ENCODE results near the gene CARMIL1.

CARMIL1 gene

DNA sequence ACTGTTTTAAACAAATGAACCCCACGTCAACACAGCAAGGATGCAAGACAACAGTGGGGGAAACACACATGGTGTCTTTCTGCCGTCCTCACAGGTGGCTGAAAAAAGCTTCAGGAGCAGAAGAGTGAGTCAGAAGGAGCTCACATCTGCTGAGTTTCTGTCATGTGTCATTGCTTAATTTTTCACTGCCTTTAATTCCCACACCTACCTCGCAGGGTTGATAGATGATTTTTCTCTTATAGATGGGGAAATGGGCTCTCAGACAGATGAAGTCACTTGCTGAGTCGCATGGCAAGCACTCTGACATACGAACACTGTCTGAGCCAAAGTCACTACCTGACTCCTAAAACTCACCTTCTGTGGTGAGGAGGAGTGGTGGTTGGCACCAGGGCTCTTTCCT, 28.3 kb upstream of the CARMIL1 start:
- Histone ChIP-seq H3K27ac (no peak overlapping the region), H3K4me3 (ENCODE audit: low read depth in 1 of 2, low read length in 1 of 2) (no peak overlapping the region), H3K9me3 (no peaks in the 10 kb centered on the region), H3K27me3 (no peaks in the 10 kb centered on the region), H3K4me1 (ENCODE audit: control insufficient read depth in 1 of 2, insufficient read depth in 1 of 2, low read depth in 1 of 2, low read length in 1 of 2) (no peaks in the 10 kb centered on the region), H3K36me3 (no peaks in the 10 kb centered on the region)
- TF ChIP-seq, protein P1, sequence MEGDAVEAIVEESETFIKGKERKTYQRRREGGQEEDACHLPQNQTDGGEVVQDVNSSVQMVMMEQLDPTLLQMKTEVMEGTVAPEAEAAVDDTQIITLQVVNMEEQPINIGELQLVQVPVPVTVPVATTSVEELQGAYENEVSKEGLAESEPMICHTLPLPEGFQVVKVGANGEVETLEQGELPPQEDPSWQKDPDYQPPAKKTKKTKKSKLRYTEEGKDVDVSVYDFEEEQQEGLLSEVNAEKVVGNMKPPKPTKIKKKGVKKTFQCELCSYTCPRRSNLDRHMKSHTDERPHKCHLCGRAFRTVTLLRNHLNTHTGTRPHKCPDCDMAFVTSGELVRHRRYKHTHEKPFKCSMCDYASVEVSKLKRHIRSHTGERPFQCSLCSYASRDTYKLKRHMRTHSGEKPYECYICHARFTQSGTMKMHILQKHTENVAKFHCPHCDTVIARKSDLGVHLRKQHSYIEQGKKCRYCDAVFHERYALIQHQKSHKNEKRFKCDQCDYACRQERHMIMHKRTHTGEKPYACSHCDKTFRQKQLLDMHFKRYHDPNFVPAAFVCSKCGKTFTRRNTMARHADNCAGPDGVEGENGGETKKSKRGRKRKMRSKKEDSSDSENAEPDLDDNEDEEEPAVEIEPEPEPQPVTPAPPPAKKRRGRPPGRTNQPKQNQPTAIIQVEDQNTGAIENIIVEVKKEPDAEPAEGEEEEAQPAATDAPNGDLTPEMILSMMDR (IDR thresholded peaks at IDR 0.05) = no peak

DNA sequence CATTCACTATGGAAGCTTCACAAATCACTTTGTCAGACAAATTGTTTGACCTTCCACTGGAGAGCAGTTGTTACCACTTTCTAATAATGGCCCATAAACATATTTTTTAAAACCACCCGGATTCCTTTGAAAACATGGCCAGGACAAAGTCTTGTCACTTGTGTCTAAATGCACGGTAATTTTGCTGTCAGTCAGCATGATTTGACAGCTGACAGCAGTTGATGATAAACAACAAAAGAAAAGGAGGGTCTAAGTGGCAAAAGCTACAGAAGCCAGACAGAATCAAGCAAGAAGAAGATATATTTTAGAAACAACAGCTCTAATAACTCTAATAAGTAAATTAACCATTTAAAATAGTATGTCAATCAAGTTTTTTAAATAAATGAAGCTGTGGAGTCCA, 27.7 kb upstream of the CARMIL1 start:
- no peaks in the 10 kb centered on the region for H3K27me3 ChIP-seq
- no peak overlapping the region for H3K4me3 ChIP-seq (ENCODE audit: low read depth in 1 of 2, low read length in 1 of 2)
- H3K36me3 ChIP-seq = no peaks in the 10 kb centered on the region
- no peaks in the 10 kb centered on the region for H3K9me3 ChIP-seq
- TF ChIP-seq, protein P1 (IDR thresholded peaks at IDR 0.05) = no peak
- H3K27ac ChIP-seq = no peak overlapping the region
- H3K4me1 ChIP-seq (ENCODE audit: control insufficient read depth in 1 of 2, insufficient read depth in 1 of 2, low read depth in 1 of 2, low read length in 1 of 2) = no peaks in the 10 kb centered on the region

- Histone ChIP-seq H3K36me3 (no peaks in the 10 kb centered on the region), H3K27me3 (no peaks in the 10 kb centered on the region), H3K4me3 (ENCODE audit: low read depth in 1 of 2, low read length in 1 of 2) (no peak overlapping the region), H3K27ac (no peak overlapping the region), H3K4me1 (ENCODE audit: control insufficient read depth in 1 of 2, insufficient read depth in 1 of 2, low read depth in 1 of 2, low read length in 1 of 2) (no peaks in the 10 kb centered on the region), H3K9me3 (no peaks in the 10 kb centered on the region)
- TF ChIP-seq, protein P1 (IDR thresholded peaks at IDR 0.05) = no peak
Measured at GRCh38 chr6:25253351-25253750, 25.8 kb upstream of the CARMIL1 start.

DNA sequence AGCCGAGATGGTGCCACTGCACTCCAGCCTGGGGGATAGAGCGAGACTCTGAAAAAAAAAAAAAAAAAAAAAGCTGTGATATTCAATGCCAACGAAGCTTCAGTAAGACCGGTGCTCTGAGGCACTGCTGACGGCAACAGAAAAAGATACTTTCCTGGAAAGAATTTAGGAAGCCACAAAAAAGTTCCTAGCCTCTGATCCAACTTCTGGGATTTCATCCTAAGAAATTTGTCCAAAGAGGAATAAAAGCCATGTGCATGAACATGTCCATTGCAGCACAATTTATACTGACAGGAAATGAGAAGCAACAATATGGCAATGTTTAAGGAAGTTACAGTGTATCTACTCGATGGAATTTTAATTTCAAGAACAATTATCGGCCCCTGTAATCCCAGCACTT, 24.5 kb upstream of the CARMIL1 start:
- no peaks in the 10 kb centered on the region for H3K36me3 ChIP-seq
- TF ChIP-seq, protein P1 (IDR thresholded peaks at IDR 0.05) = no peak
- no peak overlapping the region for H3K4me3 ChIP-seq (ENCODE audit: low read depth in 1 of 2, low read length in 1 of 2)
- no peak overlapping the region for H3K27ac ChIP-seq
- no peaks in the 10 kb centered on the region for H3K9me3 ChIP-seq
- no peaks in the 10 kb centered on the region for H3K4me1 ChIP-seq (ENCODE audit: control insufficient read depth in 1 of 2, insufficient read depth in 1 of 2, low read depth in 1 of 2, low read length in 1 of 2)
- H3K27me3 ChIP-seq = no peaks in the 10 kb centered on the region

DNA sequence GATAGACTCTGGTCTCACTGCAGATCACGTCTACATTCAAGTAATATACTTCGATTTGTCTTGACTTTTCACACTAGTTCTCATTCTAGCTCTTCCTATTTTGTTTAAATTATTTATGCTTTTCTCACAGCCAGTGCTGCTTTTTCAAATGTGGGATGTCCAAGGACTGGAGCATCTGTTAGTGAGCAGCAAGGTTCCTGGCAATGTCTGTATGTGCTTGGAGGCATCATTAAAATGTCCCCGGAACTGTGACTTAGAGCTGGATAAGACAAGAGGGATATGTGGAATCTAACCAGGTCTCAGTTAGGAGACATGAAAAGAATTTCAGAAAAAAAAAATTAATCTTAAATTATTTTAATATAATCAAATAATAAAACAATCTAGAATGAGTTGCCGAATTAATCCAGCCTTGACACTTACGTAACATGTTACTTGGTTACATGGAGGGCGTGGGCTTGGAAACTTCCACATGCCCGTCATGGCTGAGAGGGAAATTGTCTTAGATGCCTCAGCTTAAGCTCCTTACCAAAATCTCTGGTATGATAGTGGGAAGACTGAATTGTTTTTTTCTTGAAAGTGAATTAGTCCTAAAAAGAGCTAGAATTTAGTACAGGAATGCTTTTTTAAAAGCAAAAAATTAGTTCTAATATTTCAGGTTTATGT, 21.4 kb upstream of the CARMIL1 start:
- Histone ChIP-seq H3K4me1 (ENCODE audit: control insufficient read depth in 1 of 2, insufficient read depth in 1 of 2, low read depth in 1 of 2, low read length in 1 of 2) (no peaks in the 10 kb centered on the region), H3K4me3 (ENCODE audit: low read depth in 1 of 2, low read length in 1 of 2) (no peak overlapping the region), H3K27me3 (no peaks in the 10 kb centered on the region), H3K27ac (no peak overlapping the region), H3K9me3 (no peaks in the 10 kb centered on the region), H3K36me3 (no peaks in the 10 kb centered on the region)
- TF ChIP-seq, protein P1 (IDR thresholded peaks at IDR 0.05) = no peak

Data from neutrophil (primary cell).